Eye (tissue), 1 donor: ENCODE results near the gene PARP8.
A peak's percentile ranks its signal among the peaks of the same experiment; 100 is the strongest.
"Not testable (repeated sequence)": the region's sequence is repeated elsewhere in the genome, so short reads cannot be mapped to it uniquely, and the experiment has no call there.

Experiments used
- DNase-seq: peaks from one replicate; pipeline ENCODE4 v3.0.0-alpha.2; 2015

Gene PARP8

DNA sequence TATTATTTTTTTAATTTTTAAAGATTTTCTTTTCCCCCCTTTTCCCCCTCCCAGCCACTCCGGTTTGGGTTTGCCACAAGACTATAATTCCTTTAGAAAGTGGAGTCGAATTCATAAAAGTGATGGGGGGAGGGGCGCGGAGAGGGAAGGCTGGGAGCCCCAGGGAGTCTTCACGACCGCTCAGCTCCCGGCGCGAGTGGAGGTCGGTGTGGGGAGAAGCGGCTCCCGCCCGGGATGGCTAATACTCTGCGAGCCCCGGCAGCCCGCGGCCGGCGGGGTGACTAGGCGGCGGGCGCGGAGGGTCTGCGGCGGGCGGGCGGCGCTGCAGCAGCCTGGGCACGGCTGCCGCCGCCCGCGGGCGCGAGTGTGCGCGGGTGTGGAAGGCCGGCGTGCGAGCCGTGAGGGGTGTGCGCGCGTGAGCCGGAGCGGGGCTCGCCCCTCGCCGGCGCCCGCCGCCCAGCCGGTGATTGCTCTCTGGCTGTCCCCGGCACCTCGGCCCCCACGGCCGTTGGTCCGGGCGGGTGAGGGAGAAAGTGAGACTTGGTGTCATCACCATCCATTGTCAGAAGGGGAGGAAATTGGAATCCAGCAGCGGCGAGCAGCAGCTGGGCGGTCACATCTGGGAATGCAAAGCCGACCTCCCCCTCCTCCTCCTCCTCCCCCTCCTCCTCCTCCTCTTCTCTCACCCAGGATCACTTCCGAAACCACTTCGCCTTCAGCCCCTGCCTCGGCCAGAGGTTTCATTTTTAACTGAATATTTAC lies at the start of gene PARP8:
TSS of gene PARP8 (plus strand) at position 377 of the 762 bp plus-strand sequence. CDS start 459 bp downstream, outside the sequence.
- peak; percentile 84 for DNase-seq

DNA sequence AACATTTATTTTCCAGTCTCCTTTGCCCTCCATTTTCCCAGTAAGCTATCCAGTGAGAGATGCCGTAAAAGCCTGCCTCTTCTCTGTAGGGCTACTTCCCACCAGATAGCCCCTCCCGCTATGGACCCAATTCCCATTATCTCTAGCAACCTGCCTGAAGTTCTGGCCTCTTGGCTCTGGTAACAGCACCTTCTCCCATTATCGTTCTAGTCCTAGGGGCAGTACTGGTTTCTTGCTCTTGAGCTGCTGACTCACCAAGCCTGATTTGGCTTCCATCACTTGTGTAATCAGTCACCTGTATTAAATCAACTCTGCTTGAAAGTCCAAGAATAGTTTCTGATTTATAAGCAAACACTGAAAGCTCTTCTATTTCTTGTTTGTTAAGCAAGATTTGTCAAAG lies 42.8 kb upstream of the PARP8 start:
- no peak for DNase-seq

- not testable (repeated sequence) for DNase-seq
Measured at GRCh38 chr5:50634866-50635265, 31.6 kb upstream of the PARP8 start.

- DNase-seq = not testable (repeated sequence)
Measured at GRCh38 chr5:50637576-50637975, 28.9 kb upstream of the PARP8 start.

GRCh38 chr5:50646591-50646990 lies 19.8 kb upstream of the PARP8 start:
- DNase-seq = peak; percentile 18

- no peak for DNase-seq
Measured at GRCh38 chr5:50647726-50648125, 18.7 kb upstream of the PARP8 start.

DNA sequence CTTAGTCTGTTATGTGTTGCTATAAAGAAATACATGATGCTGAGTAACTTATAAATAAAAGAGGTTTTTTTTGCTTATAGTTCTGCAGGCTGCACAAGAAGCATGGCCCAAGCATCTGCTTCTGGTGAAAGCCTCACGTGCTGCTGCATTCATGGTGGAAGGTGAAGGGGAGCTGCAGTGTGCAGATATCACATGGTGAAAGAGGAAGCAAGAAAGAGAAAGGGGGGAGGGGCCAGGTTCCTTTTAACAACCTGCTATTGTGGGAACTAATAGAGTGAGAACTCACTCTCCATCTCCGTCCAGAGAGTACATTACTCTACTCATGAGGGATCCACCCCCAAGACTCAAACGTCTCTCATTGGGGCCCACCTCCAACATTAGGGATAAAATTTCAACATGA lies 12.5 kb upstream of the PARP8 start:
- DNase-seq = no peak

- DNase-seq = no peak
Measured at GRCh38 chr5:50655067-50655809, 11.2 kb upstream of the PARP8 start.

GRCh38 chr5:50655810-50656205 lies 10.6 kb upstream of the PARP8 start:
- no peak for DNase-seq

GRCh38 chr5:50657044-50657443 lies 9.4 kb upstream of the PARP8 start:
- DNase-seq = no peak

GRCh38 chr5:50658246-50658645 lies 8.2 kb upstream of the PARP8 start:
- peak; percentile 79 for DNase-seq

GRCh38 chr5:50663636-50664035 lies 2.8 kb upstream of the PARP8 start:
- no peak for DNase-seq

DNA sequence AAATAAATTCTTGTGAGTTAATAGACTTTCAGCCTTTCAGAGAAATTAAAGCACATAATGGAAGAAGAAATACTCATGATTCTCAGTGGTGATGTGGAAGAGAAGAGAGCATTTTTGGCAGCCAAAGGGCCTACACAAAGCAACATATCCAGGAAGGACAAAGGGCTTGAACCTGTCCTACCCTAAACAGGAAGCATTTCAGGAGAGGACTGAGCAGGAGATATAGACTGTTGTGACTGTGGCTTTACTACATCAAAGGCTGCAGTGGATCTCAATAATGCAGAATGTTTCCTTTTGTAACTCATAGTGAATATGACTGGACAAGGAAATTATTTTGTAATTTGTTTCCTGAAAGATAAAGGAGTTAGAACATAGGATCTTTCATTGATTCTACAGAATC lies 1.3 kb upstream of the PARP8 start:
- DNase-seq = no peak

DNA sequence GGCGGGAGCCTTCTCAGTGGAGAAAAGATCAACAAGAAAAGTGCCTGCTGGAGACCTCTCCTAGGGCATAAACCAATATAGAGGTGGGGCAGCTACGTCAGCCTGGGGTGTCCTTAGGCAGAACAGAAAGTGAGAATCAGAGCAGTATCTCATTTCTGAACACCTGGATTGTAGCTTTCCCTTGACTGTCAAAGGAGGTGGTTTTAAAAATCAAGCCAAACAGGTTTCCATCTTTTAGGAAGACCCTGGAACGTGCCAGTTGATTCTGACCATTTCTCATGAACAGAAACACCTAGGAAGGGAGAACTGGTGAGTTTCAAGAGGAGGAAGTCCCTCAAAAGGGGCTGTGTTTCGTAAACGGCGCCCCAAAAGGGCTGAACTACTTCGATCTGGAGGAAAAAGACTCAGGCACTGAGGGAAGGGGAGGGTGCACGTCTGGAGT lies 655 bp upstream of the PARP8 start:
- DNase-seq = not testable (repeated sequence)

DNA sequence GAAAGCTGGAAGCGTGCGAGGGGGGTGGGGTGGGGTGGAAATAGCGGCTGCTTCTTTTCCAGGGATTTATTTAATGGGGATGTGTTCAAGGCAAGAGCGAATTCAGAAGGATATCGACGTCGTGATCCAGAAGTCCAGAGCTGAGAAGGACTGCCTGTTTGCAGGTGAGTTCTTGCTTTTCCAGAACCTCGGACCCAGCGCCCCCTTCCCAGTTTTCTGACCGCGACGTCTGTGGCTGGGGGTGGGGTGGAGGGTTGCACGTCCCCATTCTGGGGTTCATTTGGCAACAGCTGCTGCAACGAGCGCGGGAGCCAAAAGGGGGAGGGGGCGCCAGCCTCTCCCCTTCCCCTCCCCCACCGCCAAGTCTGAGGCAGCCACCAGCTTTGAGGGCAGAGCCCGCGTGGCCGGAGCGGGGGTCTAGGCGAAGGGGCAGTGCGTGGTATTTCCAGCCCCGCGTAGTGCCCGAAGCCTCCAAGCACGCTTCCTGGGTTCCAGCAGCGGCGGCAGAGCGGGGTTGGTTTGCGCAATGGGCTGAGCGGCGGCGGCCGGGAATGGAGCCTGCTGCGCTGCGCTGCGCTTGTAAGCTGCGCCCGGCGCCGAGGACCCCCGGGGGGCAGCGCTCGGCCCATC lies 701 bp downstream of the PARP8 start:
- DNase-seq = peak; percentile 90

DNA sequence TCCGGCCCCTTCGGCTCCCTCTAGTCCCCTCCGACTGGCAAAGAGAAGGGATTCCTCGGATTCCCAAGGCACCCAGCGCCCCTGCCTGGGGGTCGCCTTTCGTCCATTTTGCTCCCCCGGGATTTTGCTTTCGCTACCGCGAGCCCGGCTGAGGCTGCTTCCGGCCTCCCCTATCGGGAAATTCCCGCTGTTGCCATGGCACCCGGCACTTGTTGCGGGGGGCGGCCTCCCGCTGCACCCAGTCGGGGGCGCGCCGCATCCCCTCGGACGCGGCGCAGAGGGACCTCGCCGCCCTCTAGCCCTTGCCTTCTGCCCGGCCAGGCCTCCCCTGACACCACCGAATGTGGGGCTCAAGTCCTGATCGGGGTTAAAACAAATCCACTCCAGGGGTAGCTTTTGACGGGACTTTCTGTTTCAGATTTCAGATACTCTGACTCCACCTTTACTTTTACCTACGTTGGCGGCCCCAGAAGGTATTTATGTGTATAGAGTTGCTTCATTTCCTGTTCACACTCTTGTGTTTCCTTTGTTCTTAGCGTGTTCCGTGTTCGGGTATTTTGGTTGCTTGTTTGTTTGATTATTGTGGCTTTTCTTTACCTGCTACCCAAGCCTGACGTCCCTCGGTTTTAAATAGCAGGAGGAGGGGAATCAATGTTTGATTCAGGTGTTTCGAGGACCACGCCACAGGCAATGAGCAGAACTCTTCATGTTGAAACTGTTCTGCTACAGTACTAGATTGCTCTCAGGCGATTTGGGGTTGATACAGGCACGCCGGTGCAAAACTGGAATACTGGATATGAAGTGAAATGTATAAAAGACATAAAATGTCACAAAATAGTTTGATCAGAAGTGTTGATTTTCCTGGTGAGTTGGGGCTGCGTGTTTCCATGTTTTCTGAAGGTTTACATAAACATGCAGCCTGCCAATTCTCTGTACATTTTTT lies 1.5 kb downstream of the PARP8 start:
- DNase-seq = peak; percentile 88

GRCh38 chr5:50668636-50669035 lies 2.2 kb downstream of the PARP8 start:
- peak; percentile 41 for DNase-seq

DNA sequence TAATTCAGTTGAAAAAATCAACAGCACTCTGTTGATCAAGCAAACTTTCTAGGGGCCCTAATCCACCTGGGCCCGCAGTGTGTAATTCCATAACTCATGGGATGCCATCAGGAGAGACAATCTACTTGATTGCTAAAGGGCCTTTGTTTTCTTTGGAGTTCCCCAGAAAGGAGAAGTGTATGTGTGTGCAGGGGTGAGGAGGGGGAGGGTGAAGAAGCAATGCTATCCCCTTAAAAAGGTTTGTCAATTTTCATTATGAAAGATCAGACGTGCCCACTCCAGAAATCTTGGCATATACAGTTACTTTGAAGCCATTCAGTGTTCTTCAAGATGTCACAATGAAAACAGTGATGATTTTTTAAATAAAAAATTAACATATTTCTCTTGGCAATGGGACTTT lies 6.2 kb downstream of the PARP8 start:
- no peak for DNase-seq

GRCh38 chr5:50673444-50673843 lies 7.0 kb downstream of the PARP8 start:
- DNase-seq = not testable (repeated sequence)

- no peak for DNase-seq
Measured at GRCh38 chr5:50675385-50675784, 8.9 kb downstream of the PARP8 start.

GRCh38 chr5:50679554-50679953 lies 13.1 kb downstream of the PARP8 start:
- DNase-seq = not testable (repeated sequence)

- no peak for DNase-seq
Measured at GRCh38 chr5:50684721-50685120, 18.3 kb downstream of the PARP8 start.

- DNase-seq = no peak
Measured at GRCh38 chr5:50687548-50687947, 21.1 kb downstream of the PARP8 start.
